ENCODE results near the gene AASDH. TPM values are rescaled to one million over a fixed set of nuclear protein-coding genes. Genes with fewer than 3 reads are reported as not detected.
A peak's percentile ranks its signal among the peaks of the same experiment; 100 is the strongest.

The AASDH gene
- total RNA-seq, 1 donor from 2014 or later = 12.9 TPM

DNA sequence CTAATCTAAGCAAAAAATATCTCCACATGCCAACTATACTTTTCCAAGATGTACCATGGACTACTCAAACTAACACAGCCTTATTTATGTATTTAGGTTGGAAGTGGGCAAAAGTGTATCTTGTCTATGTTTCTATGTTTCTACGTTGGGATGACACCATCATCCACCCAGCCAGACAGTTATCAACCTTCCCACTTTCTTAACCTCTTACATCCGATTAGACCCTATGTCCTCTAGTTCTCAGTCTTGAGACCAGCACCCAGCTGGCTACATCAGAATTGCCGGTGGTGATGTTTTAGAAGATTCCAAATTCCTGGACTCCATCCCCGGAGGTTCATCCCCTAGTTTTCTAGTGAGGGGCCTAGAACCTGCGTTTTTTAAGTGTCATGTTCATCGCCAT, 1.0 kb upstream of the AASDH start:
- H3K4me3 ChIP-seq (ENCODE audit: low read depth, low read length) = peak overlapping the region; percentile 78
- no peaks in the 10 kb centered on the region for H3K36me3 ChIP-seq (ENCODE audit: control insufficient read depth, insufficient read depth, low read length)
- TF ChIP-seq, protein P1, sequence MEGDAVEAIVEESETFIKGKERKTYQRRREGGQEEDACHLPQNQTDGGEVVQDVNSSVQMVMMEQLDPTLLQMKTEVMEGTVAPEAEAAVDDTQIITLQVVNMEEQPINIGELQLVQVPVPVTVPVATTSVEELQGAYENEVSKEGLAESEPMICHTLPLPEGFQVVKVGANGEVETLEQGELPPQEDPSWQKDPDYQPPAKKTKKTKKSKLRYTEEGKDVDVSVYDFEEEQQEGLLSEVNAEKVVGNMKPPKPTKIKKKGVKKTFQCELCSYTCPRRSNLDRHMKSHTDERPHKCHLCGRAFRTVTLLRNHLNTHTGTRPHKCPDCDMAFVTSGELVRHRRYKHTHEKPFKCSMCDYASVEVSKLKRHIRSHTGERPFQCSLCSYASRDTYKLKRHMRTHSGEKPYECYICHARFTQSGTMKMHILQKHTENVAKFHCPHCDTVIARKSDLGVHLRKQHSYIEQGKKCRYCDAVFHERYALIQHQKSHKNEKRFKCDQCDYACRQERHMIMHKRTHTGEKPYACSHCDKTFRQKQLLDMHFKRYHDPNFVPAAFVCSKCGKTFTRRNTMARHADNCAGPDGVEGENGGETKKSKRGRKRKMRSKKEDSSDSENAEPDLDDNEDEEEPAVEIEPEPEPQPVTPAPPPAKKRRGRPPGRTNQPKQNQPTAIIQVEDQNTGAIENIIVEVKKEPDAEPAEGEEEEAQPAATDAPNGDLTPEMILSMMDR (IDR thresholded peaks at IDR 0.05; ENCODE audit: insufficient read depth, low read length, severe bottlenecking) = no peak
- FAIRE-seq (no peak), DNase-seq (ENCODE audit: low read depth) (no peak)
- H3K27me3 ChIP-seq (ENCODE audit: control insufficient read depth, insufficient read depth, low read length) = no peaks in the 10 kb centered on the region

DNA sequence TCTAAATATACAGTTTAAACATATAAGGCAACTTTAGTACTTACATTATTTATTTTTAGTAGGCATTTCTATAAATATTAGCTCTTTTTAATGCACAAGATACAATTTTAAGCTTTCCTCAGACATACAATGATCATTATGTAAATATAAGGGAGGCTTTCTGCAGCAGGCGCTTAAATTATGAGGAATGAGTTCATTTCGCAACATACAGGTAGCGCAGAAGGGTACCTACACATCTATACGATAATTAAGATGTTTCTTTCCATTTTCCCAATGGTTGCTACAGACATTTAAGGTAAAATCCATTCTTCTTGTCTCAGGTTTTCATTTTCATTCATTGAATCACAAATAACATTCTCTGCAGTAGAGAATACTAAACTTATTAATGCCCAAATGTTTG, 1.2 kb downstream of the AASDH start:
- H3K4me3 ChIP-seq (ENCODE audit: low read depth, low read length) = no peak overlapping the region
- no peak for FAIRE-seq

DNA sequence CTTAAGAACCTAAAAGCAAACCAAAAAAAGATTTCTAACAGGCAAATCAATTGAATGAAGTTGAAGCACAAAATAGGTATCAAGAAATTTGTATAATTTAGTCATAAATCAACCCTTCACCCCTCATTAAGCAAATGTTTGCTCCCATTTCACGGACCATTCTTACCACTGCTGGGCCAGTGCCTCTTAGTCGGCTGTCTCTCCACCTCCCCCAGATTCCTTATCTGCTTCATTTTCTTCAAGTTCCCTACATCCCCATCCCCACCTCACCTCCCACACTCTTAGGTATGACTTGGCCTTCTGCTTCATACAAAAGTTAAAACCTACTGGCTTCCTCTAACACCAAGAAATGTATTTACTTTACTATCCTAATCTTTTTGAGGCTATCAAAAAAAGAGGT, 11.8 kb downstream of the AASDH start:
- H3K27me3 ChIP-seq (ENCODE audit: control insufficient read depth, insufficient read depth, low read length) = no peaks in the 10 kb centered on the region
- H3K36me3 ChIP-seq (ENCODE audit: control insufficient read depth, insufficient read depth, low read length) = no peaks in the 10 kb centered on the region
- DNase-seq (ENCODE audit: low read depth) = no peak
- no peak overlapping the region for H3K4me3 ChIP-seq (ENCODE audit: low read depth, low read length)
- TF ChIP-seq, protein P1 (IDR thresholded peaks at IDR 0.05; ENCODE audit: insufficient read depth, low read length, severe bottlenecking) = no peak
- no peak for FAIRE-seq

More for the DNA sequence above, 1.2 kb downstream of the AASDH start:
- TF ChIP-seq, protein P1 (IDR thresholded peaks at IDR 0.05; ENCODE audit: insufficient read depth, low read length, severe bottlenecking) = no peak
- H3K27me3 ChIP-seq (ENCODE audit: control insufficient read depth, insufficient read depth, low read length) = no peaks in the 10 kb centered on the region
- H3K36me3 ChIP-seq (ENCODE audit: control insufficient read depth, insufficient read depth, low read length) = no peaks in the 10 kb centered on the region
- no peak for DNase-seq (ENCODE audit: low read depth)

GRCh38 chr4:56374956-56375355, 12.3 kb downstream of the AASDH start:
- no peak for DNase-seq (ENCODE audit: low read depth)
- TF ChIP-seq, protein P1 (IDR thresholded peaks at IDR 0.05; ENCODE audit: insufficient read depth, low read length, severe bottlenecking) = no peak
- H3K27me3 ChIP-seq (ENCODE audit: control insufficient read depth, insufficient read depth, low read length) = no peaks in the 10 kb centered on the region
- H3K36me3 ChIP-seq (ENCODE audit: control insufficient read depth, insufficient read depth, low read length) = no peaks in the 10 kb centered on the region
- FAIRE-seq = no peak
- no peak overlapping the region for H3K4me3 ChIP-seq (ENCODE audit: low read depth, low read length)

GRCh38 chr4:56372774-56373173, 14.5 kb downstream of the AASDH start:
- DNase-seq (ENCODE audit: low read depth) = peak; percentile 25

More at GRCh38 chr4:56372774-56373173, 14.5 kb downstream of the AASDH start:
- H3K4me3 ChIP-seq (ENCODE audit: low read depth, low read length) = no peak overlapping the region
- no peak for FAIRE-seq
- H3K36me3 ChIP-seq (ENCODE audit: control insufficient read depth, insufficient read depth, low read length) = no peaks in the 10 kb centered on the region
- no peaks in the 10 kb centered on the region for H3K27me3 ChIP-seq (ENCODE audit: control insufficient read depth, insufficient read depth, low read length)
- TF ChIP-seq, protein P1 (IDR thresholded peaks at IDR 0.05; ENCODE audit: insufficient read depth, low read length, severe bottlenecking) = no peak

Data from bronchial epithelial cell (primary cell).